ENCODE results near the gene AP2M1.

GRCh38 chr3:184164648-184165330, 9.9 kb upstream of the AP2M1 start:
- no peak for TF ChIP-seq CTCF (IDR thresholded peaks at IDR 0.05)
- TF ChIP-seq POLR2AphosphoS5 (IDR thresholded peaks at IDR 0.05), result no peak
- TF ChIP-seq POLR2A (IDR thresholded peaks at IDR 0.05), result no peak

Measured in sigmoid colon (tissue), 4 donors.